Nephron (organoid): ENCODE results near the gene THAP7.
A peak's percentile ranks its signal among the peaks of the same experiment; 100 is the strongest.

Experiments
- H3K27ac Mint-ChIP-seq, 3 experiments: 2 replicates each; pipeline ENCODE4 v1.8.0; 2020; ENCODE audit warnings: mixed read lengths in 3 of 3, mild to moderate bottlenecking in 2 of 3, moderate library complexity in 1 of 3
- H3K27me3 Mint-ChIP-seq: 2 replicates; pipeline ENCODE4 v1.8.0; 2021; ENCODE audit warnings: low read depth, mild to moderate bottlenecking, moderate library complexity, mixed read lengths
- H3K36me3 Mint-ChIP-seq: 2 replicates; pipeline ENCODE4 v1.8.0; 2020; ENCODE audit warnings: low read depth, mixed read lengths
- H3K4me1 Mint-ChIP-seq: 2 replicates; pipeline ENCODE4 v1.8.0; 2020; ENCODE audit warnings: mixed read lengths
- H3K4me3 Mint-ChIP-seq, 3 experiments: 2 replicates each; pipeline ENCODE4 v1.8.0; 2020; ENCODE audit warnings: mild to moderate bottlenecking in 3 of 3, mixed read lengths in 3 of 3, moderate library complexity in 2 of 3
- H3K9me3 Mint-ChIP-seq: 2 replicates; pipeline ENCODE4 v1.8.0; 2020; ENCODE audit warnings: mixed read lengths
- TF ChIP-seq, protein P1 (sequence below), 3 experiments: fragments of 200-600 bp; sonication (generic); IDR thresholded peaks; one replicate each; pipeline ENCODE4 v1.5.0; 2021; ENCODE audit warnings: antibody characterized with exemption in 3 of 3; ENCODE audit not compliant: unreplicated experiment in 3 of 3

THAP7 gene

DNA sequence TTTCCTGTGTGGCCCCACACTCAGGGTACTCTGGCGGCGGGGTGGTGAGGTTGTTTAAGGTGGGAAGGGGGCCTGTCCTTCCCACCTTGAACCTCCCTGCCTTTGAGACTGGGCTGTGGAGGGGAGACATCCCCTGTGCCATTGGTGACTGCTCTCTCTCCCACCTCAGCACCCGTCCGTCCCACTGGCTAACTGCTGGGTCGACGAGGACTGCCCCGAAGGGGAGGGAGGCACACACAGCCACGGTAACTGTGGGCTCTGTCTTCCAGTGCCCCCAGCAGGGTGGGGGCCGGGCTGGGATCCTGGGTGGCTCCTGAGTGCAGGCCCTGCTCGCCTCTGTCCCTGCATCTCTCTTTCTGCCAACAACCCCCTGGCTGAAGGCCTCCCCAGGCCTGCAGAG lies 20.6 kb upstream of the THAP7 start:
- Mint-ChIP-seq H3K4me1 (peaks cover 7% of the 10 kb centered on the region), H3K4me3 (no peak overlapping the region), H3K27me3 (peaks cover 6% of the 10 kb centered on the region), H3K27ac (no peak overlapping the region), H3K9me3 (no peaks in the 10 kb centered on the region), H3K36me3 (no peaks in the 10 kb centered on the region)
- TF ChIP-seq, protein P1, sequence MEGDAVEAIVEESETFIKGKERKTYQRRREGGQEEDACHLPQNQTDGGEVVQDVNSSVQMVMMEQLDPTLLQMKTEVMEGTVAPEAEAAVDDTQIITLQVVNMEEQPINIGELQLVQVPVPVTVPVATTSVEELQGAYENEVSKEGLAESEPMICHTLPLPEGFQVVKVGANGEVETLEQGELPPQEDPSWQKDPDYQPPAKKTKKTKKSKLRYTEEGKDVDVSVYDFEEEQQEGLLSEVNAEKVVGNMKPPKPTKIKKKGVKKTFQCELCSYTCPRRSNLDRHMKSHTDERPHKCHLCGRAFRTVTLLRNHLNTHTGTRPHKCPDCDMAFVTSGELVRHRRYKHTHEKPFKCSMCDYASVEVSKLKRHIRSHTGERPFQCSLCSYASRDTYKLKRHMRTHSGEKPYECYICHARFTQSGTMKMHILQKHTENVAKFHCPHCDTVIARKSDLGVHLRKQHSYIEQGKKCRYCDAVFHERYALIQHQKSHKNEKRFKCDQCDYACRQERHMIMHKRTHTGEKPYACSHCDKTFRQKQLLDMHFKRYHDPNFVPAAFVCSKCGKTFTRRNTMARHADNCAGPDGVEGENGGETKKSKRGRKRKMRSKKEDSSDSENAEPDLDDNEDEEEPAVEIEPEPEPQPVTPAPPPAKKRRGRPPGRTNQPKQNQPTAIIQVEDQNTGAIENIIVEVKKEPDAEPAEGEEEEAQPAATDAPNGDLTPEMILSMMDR (IDR thresholded peaks at IDR 0.05; ENCODE audit: unreplicated experiment in 3 of 3): no peak

DNA sequence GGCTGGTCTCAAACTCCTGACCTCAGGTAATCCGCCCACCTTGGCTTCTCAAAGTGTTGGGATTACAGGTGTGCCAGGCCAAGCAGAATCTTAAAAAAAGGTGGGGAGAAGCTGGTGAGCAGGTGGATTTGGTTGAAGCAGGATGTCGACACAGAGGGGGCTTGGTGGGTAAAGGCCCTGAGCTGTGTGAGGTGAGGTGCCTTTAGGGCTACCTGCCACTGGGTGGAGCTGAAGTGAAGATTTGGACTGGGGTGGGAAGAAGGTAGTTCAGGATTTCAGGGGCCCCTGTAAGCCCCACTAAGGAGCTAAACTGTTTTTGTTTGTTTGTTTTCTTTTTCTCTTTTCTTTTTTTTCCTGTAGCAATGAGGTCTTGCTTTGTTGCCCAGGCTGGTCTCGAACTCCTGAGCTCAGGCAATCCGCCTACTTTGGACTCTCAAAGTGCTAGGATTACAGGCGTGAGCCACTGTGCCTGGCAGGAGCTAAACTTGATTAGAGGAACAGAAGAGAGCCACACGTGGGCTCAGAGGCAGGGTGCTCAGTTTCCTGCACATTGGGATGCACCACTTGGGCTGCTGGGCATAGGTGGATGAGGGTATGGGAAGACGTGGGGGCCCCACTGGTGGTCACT lies 19.0 kb upstream of the THAP7 start:
- Mint-ChIP-seq H3K4me3 (no peak overlapping the region), H3K4me1 (peaks cover 13% of the 10 kb centered on the region), H3K36me3 (no peaks in the 10 kb centered on the region), H3K27ac (peak overlapping the region in 1 of 3 experiments; percentile 26), H3K27me3 (peaks cover 3% of the 10 kb centered on the region), H3K9me3 (no peaks in the 10 kb centered on the region)
- TF ChIP-seq, protein P1 (IDR thresholded peaks at IDR 0.05; ENCODE audit: unreplicated experiment in 3 of 3): peak in 1 of 3 experiments; percentile 23

- Mint-ChIP-seq H3K36me3 (no peaks in the 10 kb centered on the region), H3K27ac (peak overlapping the region in 1 of 3 experiments; percentile 77), H3K9me3 (no peaks in the 10 kb centered on the region), H3K27me3 (peaks cover 3% of the 10 kb centered on the region), H3K4me1 (peaks cover 37% of the 10 kb centered on the region), H3K4me3 (no peak overlapping the region)
- TF ChIP-seq, protein P1 (IDR thresholded peaks at IDR 0.05; ENCODE audit: unreplicated experiment in 3 of 3): no peak
Observed at GRCh38 chr22:21018314-21018713, 16.4 kb upstream of the THAP7 start.

DNA sequence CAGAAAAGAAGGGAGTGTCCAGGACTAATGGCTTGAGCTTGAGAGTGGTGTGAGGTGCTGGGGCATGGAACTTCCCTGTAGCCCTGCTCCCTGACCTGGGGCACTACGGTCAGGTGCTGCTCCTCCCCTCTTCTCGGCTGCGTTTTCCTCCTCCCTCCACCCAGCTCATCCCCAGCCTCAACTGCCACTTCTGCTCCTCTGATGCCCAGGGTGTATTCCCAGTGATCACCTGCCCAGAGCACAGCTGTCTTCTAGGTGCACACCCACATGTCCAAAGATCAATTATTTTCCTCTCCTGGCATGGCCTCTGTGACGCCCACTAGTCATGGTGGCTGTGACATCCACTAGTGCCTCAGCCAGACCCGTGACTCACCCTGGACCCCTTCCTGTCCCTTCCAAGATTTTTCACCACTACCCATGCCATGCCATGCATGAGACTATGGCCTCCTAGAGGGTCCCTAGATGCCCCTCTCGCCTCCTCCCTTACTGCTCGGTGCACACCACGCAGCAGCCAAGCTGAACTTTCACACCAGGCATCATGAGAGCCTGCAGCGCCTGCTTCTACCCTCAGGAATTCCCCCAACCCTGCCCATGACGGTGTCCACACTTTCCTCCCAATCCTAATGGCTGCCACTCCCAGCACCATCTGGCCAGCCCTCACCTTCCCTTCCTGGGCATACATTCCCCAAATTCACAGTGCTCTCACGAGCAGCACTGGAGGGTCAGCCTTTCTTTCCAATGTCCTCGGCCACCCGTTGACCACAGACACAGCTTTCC lies 14.9 kb upstream of the THAP7 start:
- TF ChIP-seq, protein P1 (IDR thresholded peaks at IDR 0.05; ENCODE audit: unreplicated experiment in 3 of 3): no peak
- no peaks in the 10 kb centered on the region for H3K36me3 Mint-ChIP-seq
- H3K27me3 Mint-ChIP-seq: peaks cover 3% of the 10 kb centered on the region
- H3K27ac Mint-ChIP-seq: peak overlapping the region; percentile 77 to 90 (median 89)
- H3K4me1 Mint-ChIP-seq: peaks cover 39% of the 10 kb centered on the region
- no peaks in the 10 kb centered on the region for H3K9me3 Mint-ChIP-seq
- H3K4me3 Mint-ChIP-seq: peak overlapping the region; percentile 52 to 58 (median 58)

DNA sequence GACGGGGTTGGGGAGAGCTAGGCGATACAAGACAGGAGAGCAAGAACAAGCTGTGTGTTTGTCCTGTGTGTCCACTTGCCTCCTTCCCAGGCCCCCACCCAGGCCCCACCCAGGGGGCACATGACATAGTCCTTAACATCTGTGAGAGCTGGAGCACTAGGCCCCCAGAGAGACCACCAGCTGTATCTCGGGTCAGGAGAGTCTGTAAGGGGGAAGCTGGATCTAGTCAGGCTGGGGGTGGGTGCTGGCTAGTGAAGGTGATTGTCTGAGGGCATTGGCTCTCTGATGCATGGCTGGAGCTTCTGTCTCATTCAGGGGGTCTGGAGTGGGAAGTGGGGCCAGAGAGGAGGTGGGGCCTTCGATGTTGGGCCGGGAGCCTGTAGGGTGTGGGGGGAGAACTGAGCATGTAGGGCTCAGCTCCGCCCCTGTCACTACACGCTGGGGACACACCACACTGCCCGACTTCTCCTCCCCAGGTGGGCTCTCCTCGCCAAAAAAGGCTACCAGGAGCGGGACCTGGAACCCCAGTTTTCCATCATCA lies 13.6 kb upstream of the THAP7 start:
- H3K9me3 Mint-ChIP-seq: no peaks in the 10 kb centered on the region
- peaks cover 39% of the 10 kb centered on the region for H3K4me1 Mint-ChIP-seq
- H3K27ac Mint-ChIP-seq: peak overlapping the region; percentile 89 to 98 (median 97)
- peak overlapping the region; percentile 88 to 94 (median 92) for H3K4me3 Mint-ChIP-seq
- TF ChIP-seq, protein P1 (IDR thresholded peaks at IDR 0.05; ENCODE audit: unreplicated experiment in 3 of 3): no peak
- H3K36me3 Mint-ChIP-seq: no peaks in the 10 kb centered on the region
- peaks cover under 1% of the 10 kb centered on the region for H3K27me3 Mint-ChIP-seq
